Measurements from ENCODE around the gene TECR. TPM values are rescaled to one million over a fixed set of nuclear protein-coding genes. Genes with fewer than 3 reads are reported as not detected.

TECR gene
- total and polyA plus RNA-seq, 2 of the 4 experiments (the other 2 are of a cell fraction) = 46.2 to 81.2 TPM

DNA sequence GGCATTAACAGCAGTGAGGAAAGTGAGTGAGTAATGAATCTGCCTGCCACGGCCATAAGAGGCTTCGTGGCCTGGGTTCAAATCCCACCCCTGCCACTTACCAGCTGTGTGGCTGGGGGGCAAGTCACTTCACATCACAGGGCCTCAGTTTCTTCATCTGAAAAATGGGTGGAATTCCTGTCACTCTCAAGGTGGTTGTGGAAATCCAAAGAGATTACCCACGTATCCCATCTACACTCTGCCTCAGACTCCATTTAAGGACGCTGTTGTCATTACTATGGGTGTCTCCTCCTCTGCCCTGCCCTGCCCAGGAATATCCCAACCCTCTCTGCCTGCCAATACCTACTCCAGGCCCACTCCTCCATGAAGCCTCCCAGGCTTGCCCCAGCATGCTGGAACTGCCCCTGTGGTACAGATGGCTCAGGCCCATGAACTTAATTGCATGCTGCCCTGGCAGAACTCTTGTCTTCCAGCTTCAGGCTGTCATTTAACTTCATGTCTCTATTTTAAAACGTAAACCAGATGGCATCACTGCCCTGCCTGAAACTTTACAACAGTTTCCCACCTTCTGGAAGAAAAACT is 36.5 kb upstream of the TECR start:
- intact Hi-C loops (cut with micrococcal nuclease) (no loop called here), dilution Hi-C loops (cut with HindIII; ENCODE audit: low sequenced_read_pairs, unreplicated experiment) (no loop called here), in situ Hi-C loops (cut with MboI; ENCODE audit: low sequenced_read_pairs) (no loop called here)
- no peak overlapping the region for H3K23ac ChIP-seq (ENCODE audit: low read depth, low read length)
- no peak overlapping the region for H3K18ac ChIP-seq (ENCODE audit: low read depth, low read length)
- no peak overlapping the region for H3K4me3 ChIP-seq (ENCODE audit: insufficient read depth, low read depth, low read length)
- no peak overlapping the region for H4K5ac ChIP-seq (ENCODE audit: low read depth, low read length)
- no peak overlapping the region for H3K4me2 ChIP-seq (ENCODE audit: low read depth, low read length)
- CTCF ChIA-PET = no interaction called here
- H3K56ac ChIP-seq (ENCODE audit: extremely low read depth, insufficient read depth, low read length) = no peak overlapping the region
- POLR2A ChIA-PET (ENCODE audit: unreplicated experiment) = no interaction called here
- peaks cover 11% of the 10 kb centered on the region for H3K9me1 ChIP-seq (ENCODE audit: insufficient read depth, low read length)
- H3K14ac ChIP-seq (replicated peaks; ENCODE audit: low read depth, low read length) = no peak overlapping the region
- H3K36me3 ChIP-seq (ENCODE audit: control insufficient read depth, insufficient read depth, low read length) = peaks cover 21% of the 10 kb centered on the region
- H3K4ac ChIP-seq (ENCODE audit: low read depth, low read length) = no peak overlapping the region
- WGBS, 2 experiments (ENCODE audit: extremely low coverage in 2 of 2, insufficient read length in 1 of 2) = 100% methylated on average over 3 of the region's 5 CpGs; no CpG with 5 or more reads in 1 of the 2 experiments
- no peak overlapping the region for H3K27ac ChIP-seq (ENCODE audit: insufficient read depth, low read length)
- peak overlapping the region; percentile 51 for H2AK9ac ChIP-seq (replicated peaks; ENCODE audit: low read depth, low read length, poor library complexity)
- no peak overlapping the region for H2BK20ac ChIP-seq (ENCODE audit: low read depth, low read length)
- no peak overlapping the region for H2BK15ac ChIP-seq (ENCODE audit: low read depth, low read length)
- no peak for ATAC-seq (ENCODE audit: low read depth)
- no TSS peak for BruUV-seq (replicated peaks)
- H3K4me1 ChIP-seq (ENCODE audit: control insufficient read depth, insufficient read depth, low read length) = peaks cover 8% of the 10 kb centered on the region
- H3K9me3 ChIP-seq (ENCODE audit: control insufficient read depth, insufficient read depth, low read length) = no peaks in the 10 kb centered on the region
- no peak overlapping the region for H4K8ac ChIP-seq (ENCODE audit: low read depth in 2 of 2, low read length in 2 of 2)
- no peak overlapping the region for H2AFZ ChIP-seq (replicated peaks; ENCODE audit: low read length, poor library complexity)
- no peak for DNase-seq
- no peak overlapping the region for H2BK5ac ChIP-seq (ENCODE audit: low read depth, low read length, poor library complexity, severe bottlenecking)
- no peaks in the 10 kb centered on the region for H3K27me3 ChIP-seq (ENCODE audit: control insufficient read depth, insufficient read depth, low read length)
- no peak overlapping the region for H3K9ac ChIP-seq (ENCODE audit: low read depth, low read length)
- H3K79me1 ChIP-seq (ENCODE audit: low read depth in 1 of 2, low read length in 2 of 2) = peaks cover 20 to 48% of the 10 kb centered on the region in 2 experiments
- peaks cover 24% of the 10 kb centered on the region for H4K20me1 ChIP-seq (ENCODE audit: insufficient read depth, low read length)
- no peak overlapping the region for H4K91ac ChIP-seq (ENCODE audit: insufficient read depth, low read depth, low read length)
- no peak for TF ChIP-seq CHD1 (IDR thresholded peaks at IDR 0.05; ENCODE audit: low read depth, low read length)
- TF ChIP-seq MAFK (IDR thresholded peaks at IDR 0.05; ENCODE audit: low read depth, low read length) = no peak
- no peak for TF ChIP-seq FOS (IDR thresholded peaks at IDR 0.05; ENCODE audit: low read depth, low read length)
- H2AK5ac ChIP-seq (ENCODE audit: low read depth, low read length) = no peak overlapping the region
- no peak overlapping the region for H2BK120ac ChIP-seq (ENCODE audit: low read depth, low read length)

All from IMR-90 (cell line).